Keratinocyte (primary cell): ENCODE data around the gene TCEANC2. TPM values are rescaled to one million over a fixed set of nuclear protein-coding genes. Genes with fewer than 3 reads are reported as not detected.

Experiments used
- DNase-seq: peaks from one replicate; pipeline ENCODE4 v3.0.0-alpha.2; 2011; ENCODE audit warnings: low read depth, missing footprints, low spot score
- FAIRE-seq: peaks from 2 replicates; lab custom pipeline; 2011; peaks lifted over from hg19 to GRCh38; lab: Jason Lieb, UNC
- H2AFZ ChIP-seq: 2 replicates; pipeline ENCODE4 v1.6.0; 2012; ENCODE audit warnings: low read length, control low read depth, inconsistent platforms; ENCODE audit not compliant: control insufficient read depth
- H3K27ac ChIP-seq: 2 replicates; pipeline ENCODE4 v1.5.1; 2011; ENCODE audit warnings: low read length; ENCODE audit not compliant: control insufficient read depth, insufficient read depth
- H3K27me3 ChIP-seq: 3 replicates; pipeline ENCODE4 v1.6.0; 2011; ENCODE audit warnings: low read length; ENCODE audit not compliant: control insufficient read depth, insufficient read depth; ENCODE audit errors: extremely low read depth
- H3K36me3 ChIP-seq, 2 experiments: 2 replicates in 1 of 2; 3 replicates in 1 of 2; pipeline ENCODE4 v1.5.1; 2011; ENCODE audit warnings: low read length in 2 of 2, mild to moderate bottlenecking in 1 of 2; ENCODE audit not compliant: control insufficient read depth in 2 of 2, insufficient read depth in 2 of 2; ENCODE audit errors: extremely low read depth in 1 of 2
- H3K4me1 ChIP-seq: 3 replicates; pipeline ENCODE4 v1.5.1; 2011; ENCODE audit warnings: low read length; ENCODE audit not compliant: control insufficient read depth, insufficient read depth; ENCODE audit errors: extremely low read depth
- H3K4me2 ChIP-seq: 3 replicates; pipeline ENCODE4 v1.6.0; 2011; ENCODE audit warnings: low read depth, low read length; ENCODE audit not compliant: control insufficient read depth, insufficient read depth; ENCODE audit errors: extremely low read depth
- H3K4me3 ChIP-seq, 3 experiments: fragments of 200-600 bp in 1 of 3; sonication (generic) in 1 of 3; 2 replicates in 2 of 3; 3 replicates in 1 of 3; pipeline ENCODE4 v1.5.1; 2011 to 2016; ENCODE audit warnings: low read length in 3 of 3, mild to moderate bottlenecking in 3 of 3, control low read depth in 2 of 3, inconsistent platforms in 1 of 3, low read depth in 1 of 3, mixed read lengths in 1 of 3, mixed run types in 1 of 3, moderate library complexity in 1 of 3; ENCODE audit not compliant: control insufficient read depth in 2 of 3, insufficient read depth in 2 of 3; ENCODE audit errors: extremely low read depth in 1 of 3
- H3K79me2 ChIP-seq: 2 replicates; pipeline ENCODE4 v1.6.0; 2012; ENCODE audit warnings: low read length; ENCODE audit not compliant: control insufficient read depth, insufficient read depth
- H3K9ac ChIP-seq: 3 replicates; pipeline ENCODE4 v1.6.0; 2011; ENCODE audit warnings: low read length; ENCODE audit not compliant: control insufficient read depth, insufficient read depth; ENCODE audit errors: extremely low read depth
- H3K9me1 ChIP-seq: 3 replicates; pipeline ENCODE4 v1.6.0; 2011; ENCODE audit warnings: low read length; ENCODE audit not compliant: control insufficient read depth, insufficient read depth; ENCODE audit errors: extremely low read depth
- H3K9me3 ChIP-seq: 2 replicates; pipeline ENCODE4 v1.5.1; 2012; ENCODE audit warnings: low read depth, low read length; ENCODE audit not compliant: control insufficient read depth
- H4K20me1 ChIP-seq: 3 replicates; pipeline ENCODE4 v1.6.0; 2011; ENCODE audit warnings: low read length; ENCODE audit not compliant: control insufficient read depth, insufficient read depth; ENCODE audit errors: extremely low read depth
- CTCF ChIP-seq, 3 experiments: IDR thresholded peaks in 1 of 3; conservative IDR thresholded peaks in 1 of 3; optimal IDR thresholded peaks in 1 of 3; 2 replicates in 2 of 3; 3 replicates in 1 of 3; pipeline versions ENCODE3 to v1.5.1; 2011; ENCODE audit warnings: low read length in 3 of 3, mild to moderate bottlenecking in 3 of 3, moderate library complexity in 2 of 3, control low read depth in 1 of 3, inconsistent platforms in 1 of 3; ENCODE audit not compliant: insufficient read depth in 2 of 3; ENCODE audit errors: extremely low read depth in 1 of 3
- EZH2 ChIP-seq: IDR thresholded peaks from one replicate; pipeline ENCODE4 v1.6.1; 2012; ENCODE audit warnings: inconsistent platforms, mild to moderate bottlenecking, low read length, moderate library complexity
- dilution Hi-C: fragments of 300-500 bp; cut with MboI; formaldehyde crosslinking; loops from one replicate; pipeline ENCODE4 v1.7.0; 2020; ENCODE audit warnings: low sequenced_read_pairs; ENCODE audit not compliant: extremely low pct_ligation_motif_present
- polyA plus RNA-seq, 5 experiments: library from polyadenylated mRNA; depleted of rRNA in 3 of 5; stranded (reverse) in 3 of 5; stranded (forward) in 1 of 5; unstranded in 1 of 5; fragments of >200 nt; gene quantifications; 1 replicate in 1 of 5; 2 replicates in 3 of 5; 3 replicates in 1 of 5; pipeline versions ENCODE4 v1.2.1 to v1.2.3, GENCODE V29; 2011 to 2012; ENCODE audit warnings: missing spikeins in 2 of 5, low read depth in 1 of 5, low replicate concordance in 1 of 5

TCEANC2 gene
- polyA plus RNA-seq, 1 donor (not counting 4 experiments of a cell fraction or from before 2014, with no cell fraction given), result 4.3 TPM

DNA sequence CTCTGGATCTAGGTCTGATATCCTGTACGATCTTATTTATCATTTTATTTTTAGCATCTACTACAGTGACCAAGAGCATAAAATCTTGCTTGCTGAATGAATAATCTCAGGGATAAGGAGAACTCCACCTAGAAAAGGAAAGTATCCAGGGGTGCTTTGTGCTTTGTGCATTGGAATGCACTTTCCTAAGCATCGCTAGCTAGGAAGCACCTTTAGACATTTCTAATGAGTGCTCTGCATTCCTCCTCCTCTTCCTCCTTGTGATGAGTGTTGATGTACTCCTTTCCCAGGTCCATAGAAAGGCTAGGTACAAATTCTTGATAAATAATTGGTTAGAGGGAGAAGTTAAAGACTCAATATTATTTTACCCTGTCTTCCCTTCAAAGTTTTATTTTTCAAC lies 31.4 kb downstream of the TCEANC2 start:
- DNase-seq (no peak), FAIRE-seq (no peak)
- H2AFZ ChIP-seq, result no peak overlapping the region
- TF ChIP-seq EZH2, result no peak
- no peak for TF ChIP-seq CTCF (optimal IDR thresholded peaks at IDR 0.05 in 1 of 3, IDR thresholded peaks at IDR 0.05 in 1 of 3, conservative IDR thresholded peaks at IDR 0.05 in 1 of 3; ENCODE audit: extremely low read depth in 1 of 3, insufficient read depth in 2 of 3, low read length in 3 of 3)
- no peaks in the 10 kb centered on the region for H3K9me1 ChIP-seq
- H3K27me3 ChIP-seq, result no peaks in the 10 kb centered on the region
- no peaks in the 10 kb centered on the region for H4K20me1 ChIP-seq
- no peaks in the 10 kb centered on the region for H3K36me3 ChIP-seq
- dilution Hi-C loops, result no loop called here
- H3K27ac ChIP-seq, result no peak overlapping the region
- no peaks in the 10 kb centered on the region for H3K9me3 ChIP-seq
- H3K79me2 ChIP-seq, result no peaks in the 10 kb centered on the region
- no peak overlapping the region for H3K9ac ChIP-seq
- H3K4me1 ChIP-seq, result peaks cover 3% of the 10 kb centered on the region
- no peak overlapping the region for H3K4me2 ChIP-seq
- H3K4me3 ChIP-seq, result no peak overlapping the region

- H2AFZ ChIP-seq, result no peak overlapping the region
- H3K36me3 ChIP-seq, result no peaks in the 10 kb centered on the region
- no peak overlapping the region for H3K4me3 ChIP-seq
- no peak for FAIRE-seq
- no peaks in the 10 kb centered on the region for H4K20me1 ChIP-seq
- H3K9ac ChIP-seq, result no peak overlapping the region
- H3K4me2 ChIP-seq, result no peak overlapping the region
- no peaks in the 10 kb centered on the region for H3K9me3 ChIP-seq
- no peaks in the 10 kb centered on the region for H3K27me3 ChIP-seq
- no peaks in the 10 kb centered on the region for H3K9me1 ChIP-seq
- no peak for TF ChIP-seq CTCF (optimal IDR thresholded peaks at IDR 0.05 in 1 of 3, IDR thresholded peaks at IDR 0.05 in 1 of 3, conservative IDR thresholded peaks at IDR 0.05 in 1 of 3; ENCODE audit: extremely low read depth in 1 of 3, insufficient read depth in 2 of 3, low read length in 3 of 3)
- no peak for TF ChIP-seq EZH2
- dilution Hi-C loops, result no loop called here
- no peaks in the 10 kb centered on the region for H3K79me2 ChIP-seq
- DNase-seq, result no peak
- no peaks in the 10 kb centered on the region for H3K4me1 ChIP-seq
- no peak overlapping the region for H3K27ac ChIP-seq
Observed at GRCh38 chr1:54086754-54087153, 33.3 kb downstream of the TCEANC2 start.
